Left ventricle myocardium superior (tissue), 1 donor: ENCODE measurements around the gene ZNF319. TPM values are rescaled to one million over a fixed set of nuclear protein-coding genes. Genes with fewer than 3 reads are reported as not detected.

Source experiments
- ATAC-seq: fragments of 200-7000 bp; cut with Tn5 transposase; one replicate; pipeline ENCODE4 v1.9.1; 2020; ENCODE audit warnings: mild to moderate bottlenecking, moderate library complexity
- DNase-seq: peaks from one replicate; pipeline ENCODE4 v3.0.0-alpha.2; 2020
- intact Hi-C: fragments of 100-400 bp; cut with micrococcal nuclease; formaldehyde crosslinking; loops from one replicate; pipeline ENCODE4 v1.11.0; 2022
- total RNA-seq: library from RNA; stranded (reverse); fragmentation: NEBNext Ultra II Directional; extraction: Animal tissue kit (Norgen Biotek cat#: 25700); gene quantifications from one replicate; pipeline ENCODE4 v1.2.1, GENCODE V29; 2021
- donor health status: DM: no; HTN: yes; CAD: no; lungs with severe emphysema.

The ZNF319 gene
- total RNA-seq, 1 donor from 2014 or later = 9.2 TPM

- no peak for DNase-seq
- intact Hi-C loops = no loop called here
- no peak for ATAC-seq
Measured at GRCh38 chr16:58038219-58038641, 37.8 kb upstream of the ZNF319 start.

DNA sequence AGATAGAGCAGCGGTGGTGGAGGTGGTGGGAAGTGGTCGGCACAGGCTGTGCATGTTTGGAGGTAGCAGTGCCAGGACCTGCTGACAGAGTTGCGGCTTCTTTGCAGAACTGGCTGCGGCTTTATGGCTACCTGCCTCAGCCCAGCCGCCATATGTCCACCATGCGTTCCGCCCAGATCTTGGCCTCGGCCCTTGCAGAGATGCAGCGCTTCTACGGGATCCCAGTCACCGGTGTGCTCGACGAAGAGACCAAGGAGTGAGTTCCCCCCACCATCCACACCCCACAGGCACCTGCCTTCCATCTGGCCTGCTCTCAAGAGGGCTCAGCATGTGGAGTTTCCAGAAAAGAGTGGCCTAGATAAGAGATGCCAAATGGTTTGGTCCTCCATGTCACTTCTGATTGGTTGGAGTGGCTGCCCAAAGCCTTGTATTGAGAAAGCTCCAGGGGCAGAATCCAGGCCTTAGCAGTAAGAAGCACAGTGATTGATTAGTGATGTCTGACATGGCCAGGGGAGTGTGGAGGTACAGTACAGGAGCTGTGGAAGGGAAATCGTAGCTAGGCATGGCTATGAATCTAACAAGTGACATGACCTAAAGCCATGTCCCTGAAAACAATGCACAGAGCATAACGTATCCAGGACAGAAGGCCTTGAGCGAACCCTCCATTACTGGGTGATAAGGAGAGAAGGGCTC is 37.0 kb upstream of the ZNF319 start:
- DNase-seq (no peak), ATAC-seq (no peak)
- intact Hi-C loops = no loop called here

DNA sequence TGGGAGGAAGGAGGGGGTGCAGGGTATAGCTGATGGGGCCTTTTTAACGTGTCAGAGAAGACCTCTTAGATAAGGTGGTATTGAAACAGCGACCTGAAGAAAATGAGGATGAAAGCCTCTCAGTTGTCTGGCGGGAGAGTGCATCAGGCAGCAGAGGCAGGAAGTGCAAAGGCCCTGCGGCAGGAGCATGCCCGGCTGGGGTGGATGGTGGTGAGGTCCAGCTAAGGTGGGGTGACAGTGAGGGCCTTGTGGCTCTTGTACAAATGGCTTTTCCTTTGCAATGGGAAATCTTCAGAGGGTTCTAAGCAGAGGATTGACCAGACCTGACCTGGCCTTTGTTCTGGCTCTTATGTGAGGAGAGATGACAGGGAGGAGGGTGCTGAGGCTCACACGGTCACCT is 36.5 kb upstream of the ZNF319 start:
- DNase-seq = no peak
- ATAC-seq = no peak
- intact Hi-C loops = no loop called here

DNA sequence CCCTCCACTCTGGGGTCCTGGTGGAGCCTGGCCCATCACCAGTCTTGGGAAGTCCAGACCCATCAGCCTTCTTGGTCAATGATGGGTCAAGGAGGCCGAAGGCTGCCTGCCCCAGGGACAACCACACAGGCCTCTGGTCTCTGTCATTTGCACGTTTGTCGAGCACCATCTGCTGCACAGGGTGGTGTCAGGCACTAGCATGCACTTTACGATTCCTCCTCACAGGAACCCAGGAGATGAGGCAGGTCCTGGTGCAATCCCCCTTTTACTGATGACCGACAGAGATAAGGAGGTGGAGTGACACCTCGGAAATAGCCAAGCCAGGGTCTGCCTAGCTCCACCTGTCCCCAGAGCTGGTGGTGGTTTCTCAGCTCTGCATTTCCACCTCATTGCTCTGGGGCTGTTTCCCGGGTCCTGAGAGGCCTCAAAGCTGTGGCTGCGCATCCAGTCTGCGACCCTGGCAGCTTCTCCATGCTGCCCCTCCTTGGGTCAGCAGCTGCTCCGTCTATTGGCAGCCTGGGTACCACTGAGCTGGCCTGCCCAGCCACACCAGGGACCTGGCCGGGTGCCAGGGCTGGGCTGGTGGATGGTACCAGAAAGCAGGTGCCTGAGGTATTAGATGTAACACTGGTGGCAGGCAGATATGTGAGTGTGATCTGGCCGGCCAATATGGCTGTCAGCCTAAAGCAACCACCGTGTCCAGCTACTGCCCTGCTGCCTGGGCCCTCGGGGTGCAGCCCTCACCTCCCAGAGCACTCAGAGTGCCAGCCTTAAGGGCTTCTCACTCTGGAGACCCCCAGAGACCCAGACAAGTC is 35.1 kb upstream of the ZNF319 start:
- intact Hi-C loops = no loop called here
- peak; percentile 62 for DNase-seq
- ATAC-seq = no peak

DNA sequence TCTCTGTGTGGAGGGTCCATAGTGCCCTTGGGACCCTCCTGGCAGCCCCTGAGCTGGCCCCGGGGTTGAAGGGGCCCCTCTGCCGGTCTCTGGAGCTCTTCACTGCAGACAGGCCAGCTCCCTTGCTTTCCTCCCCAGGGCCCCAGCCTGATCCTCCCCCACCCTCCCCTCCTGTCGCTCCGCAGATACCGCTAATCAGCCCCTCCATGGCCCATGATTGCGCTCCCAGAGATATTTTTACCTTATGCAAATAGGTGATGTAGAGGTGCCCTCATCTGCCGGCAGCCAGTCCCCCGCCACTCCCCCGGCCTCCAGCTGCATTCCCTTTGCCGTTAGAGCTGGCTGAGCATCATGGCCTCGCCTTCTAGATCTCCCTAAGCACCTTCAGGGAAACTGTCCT is 34.3 kb upstream of the ZNF319 start:
- ATAC-seq (peak; percentile 54), DNase-seq (peak; percentile 55)
- intact Hi-C loops = no loop called here

GRCh38 chr16:58034128-58034685 is 33.7 kb upstream of the ZNF319 start:
- intact Hi-C loops = no loop called here
- DNase-seq (no peak), ATAC-seq (peak; percentile 6)

DNA sequence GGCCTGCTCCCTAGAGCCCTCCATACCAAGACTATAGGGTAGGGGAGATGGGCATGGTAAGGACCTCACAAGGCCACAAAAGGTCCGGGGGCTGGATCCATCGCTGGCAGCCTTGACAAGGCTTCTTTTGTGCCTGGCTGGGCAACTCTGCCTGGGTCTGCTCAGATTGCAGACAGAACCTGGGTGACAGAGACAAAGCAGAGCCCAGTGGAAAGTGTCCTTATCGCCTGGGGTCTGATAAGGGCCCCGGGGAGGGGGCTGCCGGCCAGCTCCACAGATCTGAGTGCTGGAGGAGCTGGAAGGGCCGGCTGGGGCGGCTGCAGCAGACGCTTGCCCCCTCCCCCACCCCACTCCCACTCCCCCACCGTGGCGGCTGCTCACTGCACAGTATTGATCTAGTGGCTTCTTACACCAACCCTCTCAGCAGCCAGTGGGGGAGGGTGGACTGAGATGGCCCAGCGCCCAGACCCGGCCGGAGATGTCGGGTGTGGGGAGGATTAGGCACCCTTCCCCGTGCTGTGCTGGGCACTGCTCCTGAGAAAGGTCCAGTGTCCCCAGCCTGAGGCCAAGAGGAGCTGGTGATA is 32.3 kb upstream of the ZNF319 start:
- intact Hi-C loops = no loop called here
- ATAC-seq (peak; percentile 81), DNase-seq (peak; percentile 81)

DNA sequence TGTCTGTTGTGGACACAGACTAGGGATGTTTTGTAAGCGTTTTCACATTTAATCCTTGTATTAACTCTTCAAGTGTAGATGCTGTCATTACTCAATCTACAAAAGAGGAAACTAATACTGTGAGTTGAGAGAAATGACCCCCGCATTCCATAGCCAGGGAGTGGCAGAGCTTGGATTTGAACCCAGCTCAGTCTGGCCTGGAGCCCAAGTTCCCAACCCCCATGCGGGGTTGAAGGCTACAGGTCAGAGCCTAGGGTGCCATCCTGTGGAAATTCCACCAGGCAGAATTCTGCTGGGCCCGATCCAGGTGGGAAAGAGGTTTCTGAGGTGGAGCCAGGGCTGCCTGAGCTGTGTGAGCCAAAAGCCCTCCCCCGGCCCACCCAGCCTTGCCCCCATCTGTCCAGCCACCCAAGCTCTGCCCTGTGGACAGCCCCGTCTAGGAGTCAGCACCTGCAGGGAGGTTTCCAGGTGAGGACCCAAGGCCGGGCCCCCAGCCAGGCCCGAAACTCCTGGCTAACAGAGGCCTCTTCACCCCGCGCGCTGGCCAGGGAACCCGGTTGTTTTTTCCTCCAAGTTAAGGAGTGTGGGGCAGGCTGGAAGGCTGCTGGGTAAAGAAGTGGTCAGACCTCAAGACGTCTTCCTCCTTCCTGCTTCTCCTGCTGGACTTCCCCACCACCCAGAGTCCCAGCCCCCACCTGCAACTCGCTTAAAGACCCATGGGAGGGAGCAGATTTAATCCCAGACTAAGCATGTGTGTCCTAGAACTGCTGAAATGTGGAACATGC is 30.7 kb upstream of the ZNF319 start:
- ATAC-seq (no peak), DNase-seq (no peak)
- intact Hi-C loops = no loop called here

DNA sequence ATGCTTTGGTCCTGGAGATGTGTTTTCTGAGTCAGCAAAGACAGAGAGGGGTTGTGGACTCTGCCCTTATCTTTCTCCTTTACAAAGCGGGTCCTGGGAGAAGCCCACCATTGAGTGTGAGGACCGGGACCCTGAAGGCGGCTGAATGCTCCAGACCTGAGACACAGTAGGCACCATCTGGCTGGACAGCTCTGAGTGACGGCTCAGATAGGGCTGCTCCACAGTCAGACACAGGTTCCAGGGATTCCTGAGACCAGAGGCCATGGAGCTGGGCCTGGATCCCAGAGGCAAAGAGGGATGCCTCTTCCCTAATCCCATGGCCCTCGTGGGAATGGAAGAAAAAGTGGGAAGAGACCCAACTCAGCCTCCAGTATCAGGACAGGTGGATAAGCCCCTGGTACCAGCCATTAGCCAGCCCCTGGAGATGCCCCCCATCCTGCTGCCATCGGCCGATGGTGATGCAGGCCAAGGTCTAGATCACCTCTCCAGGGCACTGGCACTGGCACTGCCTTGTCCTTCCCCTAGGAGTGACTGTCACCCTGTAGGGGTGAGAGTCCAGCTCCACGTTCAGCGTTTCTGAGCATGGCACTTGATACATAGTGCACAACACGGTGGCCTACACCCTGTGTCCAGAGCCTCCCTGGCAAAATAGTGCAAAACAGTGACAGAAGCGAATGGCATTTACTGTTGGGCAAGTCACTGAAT is 29.8 kb upstream of the ZNF319 start:
- DNase-seq (no peak), ATAC-seq (no peak)
- intact Hi-C loops = no loop called here

- ATAC-seq = no peak
- intact Hi-C loops = no loop called here
- no peak for DNase-seq
Measured at GRCh38 chr16:58029410-58029809, 28.9 kb upstream of the ZNF319 start.

DNA sequence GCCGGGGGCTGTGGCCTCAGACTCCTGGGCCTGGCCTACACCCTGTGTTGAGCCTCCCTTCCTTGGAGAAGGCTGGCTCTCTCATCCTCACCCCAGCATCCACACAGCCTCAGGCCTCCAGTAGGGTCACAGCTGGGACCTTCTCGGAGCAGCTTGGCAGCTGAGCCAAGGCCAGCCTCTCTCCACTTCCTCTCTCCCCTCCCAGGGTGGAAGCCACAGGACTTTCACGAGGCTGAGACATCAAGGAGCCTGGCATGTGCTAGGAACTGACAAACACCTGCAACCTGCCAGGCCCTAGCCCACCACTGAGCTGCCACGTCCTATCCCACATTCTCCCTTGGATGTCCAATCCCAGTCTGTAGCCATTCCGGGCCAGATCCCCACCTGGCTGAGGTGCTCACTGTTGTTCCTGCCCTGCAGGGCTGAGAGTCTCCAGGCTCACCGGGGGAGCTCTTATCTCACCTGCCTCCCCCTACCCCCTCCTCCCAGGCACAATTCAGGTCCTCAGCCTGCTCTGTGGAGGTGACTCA is 28.1 kb upstream of the ZNF319 start:
- intact Hi-C loops = no loop called here
- DNase-seq (no peak), ATAC-seq (no peak)

DNA sequence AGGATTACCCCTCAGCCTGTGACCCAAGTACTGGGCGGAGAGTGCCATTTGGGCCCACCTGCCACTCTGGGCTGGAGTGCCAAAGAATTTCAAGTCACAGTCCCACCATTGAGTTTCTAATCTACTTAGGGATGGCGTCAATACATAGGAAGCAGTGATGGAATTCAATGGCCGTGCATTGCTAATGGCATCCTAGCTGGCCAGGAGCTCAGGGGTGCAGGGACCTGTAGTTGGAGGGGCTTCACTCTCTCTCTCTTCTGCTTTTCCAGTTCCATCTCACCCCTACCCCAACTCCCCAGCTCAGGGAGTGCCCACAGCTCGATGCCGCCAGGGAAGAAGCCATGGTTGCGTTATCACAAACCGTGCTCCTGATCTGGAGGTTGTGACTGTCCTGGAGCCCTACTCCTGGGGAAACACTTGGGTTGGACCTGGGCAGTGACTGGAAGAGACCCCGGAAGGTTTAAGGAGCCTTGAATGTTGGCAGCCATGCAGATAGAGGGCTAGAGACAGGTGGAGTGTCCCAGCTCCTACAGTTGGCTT is 27.5 kb upstream of the ZNF319 start:
- intact Hi-C loops = loop anchor here (2.0 kb wide), 1 partner anchor 93 kb away; no protein-coding TSS in a partner anchor
- no peak for ATAC-seq
- no peak for DNase-seq

DNA sequence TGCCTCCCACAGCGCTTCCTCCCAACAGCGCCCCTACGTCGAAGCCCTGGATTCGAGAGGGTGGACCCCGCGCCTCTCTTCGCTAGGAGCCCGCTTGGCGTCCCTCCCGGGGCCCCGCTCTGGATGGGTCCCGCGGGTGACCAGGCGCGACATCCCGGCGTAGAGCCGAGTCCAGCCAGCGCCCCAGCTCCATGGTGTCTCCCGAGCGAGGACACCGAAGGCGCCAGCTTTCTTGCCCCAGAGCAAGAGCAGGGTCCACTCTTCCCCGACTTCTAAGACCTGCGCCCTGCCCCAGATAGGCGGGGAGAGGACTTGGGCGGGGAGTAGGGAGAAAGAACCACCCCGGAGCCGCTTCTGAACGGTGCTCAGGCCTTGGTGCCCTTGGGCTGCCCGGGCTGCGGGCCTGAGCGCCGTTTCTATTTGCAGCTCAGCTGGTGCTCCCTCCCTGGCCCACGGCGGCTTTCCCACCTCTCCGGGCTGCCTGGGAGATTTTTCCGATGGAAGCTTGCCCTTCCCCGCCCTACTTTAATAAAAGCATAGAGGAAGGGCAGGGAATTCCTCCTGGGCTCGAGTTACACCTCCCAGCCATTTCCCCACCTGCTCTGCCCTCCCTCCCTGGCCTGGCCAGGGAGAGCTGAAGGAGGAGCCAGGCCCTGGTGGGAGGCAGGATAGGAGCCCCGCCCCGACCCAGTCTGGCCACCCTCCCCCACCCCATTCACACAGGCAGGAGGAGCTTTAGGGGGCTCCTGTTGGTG is 26.9 kb upstream of the ZNF319 start:
- DNase-seq (peak; percentile 83), ATAC-seq (peak; percentile 68)
- intact Hi-C loops = loop anchor here (2.0 kb wide), 1 partner anchor 93 kb away; no protein-coding TSS in a partner anchor

- ATAC-seq (peak; percentile 6), DNase-seq (peak; percentile 52)
- intact Hi-C loops = loop anchor here (2.0 kb wide), 1 partner anchor 94 kb away; no protein-coding TSS in a partner anchor
Measured at GRCh38 chr16:58026705-58027160, 26.3 kb upstream of the ZNF319 start.

DNA sequence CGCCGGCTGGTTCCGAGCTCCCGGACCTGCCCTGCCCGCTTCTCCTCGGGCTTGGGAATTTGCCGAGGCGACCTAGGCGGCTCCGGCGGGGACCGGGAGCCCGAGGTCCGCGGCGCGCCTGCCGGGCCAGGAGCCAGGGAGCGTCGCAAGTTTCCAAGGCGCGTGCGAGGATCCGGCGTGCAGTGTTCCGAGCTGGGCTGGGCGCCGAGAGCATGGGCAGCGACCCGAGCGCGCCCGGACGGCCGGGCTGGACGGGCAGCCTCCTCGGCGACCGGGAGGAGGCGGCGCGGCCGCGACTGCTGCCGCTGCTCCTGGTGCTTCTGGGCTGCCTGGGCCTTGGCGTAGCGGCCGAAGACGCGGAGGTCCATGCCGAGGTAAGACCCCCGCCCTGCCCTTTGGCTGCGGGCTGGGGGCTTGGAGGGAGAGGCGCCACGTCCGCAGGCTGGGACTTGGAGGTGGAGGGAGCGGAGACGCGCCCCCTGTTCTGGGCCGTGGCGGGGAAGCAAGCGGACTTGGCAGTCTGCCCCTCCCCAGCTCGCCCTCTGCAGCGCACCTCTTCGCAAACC is 25.8 kb upstream of the ZNF319 start:
- peak; percentile 80 for DNase-seq
- intact Hi-C loops = loop anchor here (2.0 kb wide), 1 partner anchor 95 kb away; no protein-coding TSS in a partner anchor
- peak; percentile 49 for ATAC-seq

DNA sequence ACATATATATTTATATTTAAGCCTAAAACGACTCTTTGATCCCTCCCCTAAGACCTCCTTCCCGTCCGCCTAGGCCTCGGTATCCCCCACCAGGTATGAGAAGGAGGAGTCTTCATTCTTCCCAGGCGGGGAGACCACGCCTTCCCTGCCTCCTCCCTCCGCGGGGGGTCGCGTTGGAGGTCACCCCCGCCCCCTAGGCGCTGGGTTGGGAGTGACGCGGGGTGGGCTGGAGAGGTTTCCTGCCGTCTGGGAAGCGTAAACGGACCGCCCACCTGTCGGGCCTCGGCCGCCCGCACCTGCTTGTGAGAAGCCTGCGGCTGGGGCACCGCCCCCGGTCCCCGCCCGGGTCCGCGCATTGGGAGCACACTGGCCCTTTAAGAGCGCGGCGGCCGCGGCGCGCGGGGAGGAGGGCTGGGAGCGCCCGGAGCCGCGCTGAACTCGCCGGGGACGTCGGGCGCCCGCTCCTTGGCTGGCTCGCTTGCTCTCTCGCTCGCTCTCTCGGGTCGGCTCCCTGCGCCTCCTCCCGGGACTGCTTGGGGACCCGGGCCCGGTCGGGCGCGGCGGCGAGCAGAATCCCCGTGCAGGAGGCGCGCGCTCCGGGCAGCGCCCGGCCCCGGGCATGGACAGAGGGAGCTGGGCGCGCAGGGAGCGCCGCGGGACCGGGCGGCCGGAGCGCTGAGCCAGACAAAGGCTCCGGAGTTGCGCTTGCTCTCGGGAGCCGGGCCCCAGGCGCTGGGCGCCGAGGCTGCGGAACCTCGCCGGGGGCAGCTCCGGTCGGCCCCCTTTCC is 25.1 kb upstream of the ZNF319 start, which contains the start of gene MMP15:
MMP15 (plus strand) TSS at position 404 of the 788 bp plus-strand sequence. CDS start 597 bp downstream, outside the sequence.
- DNase-seq = peak; percentile 89
- intact Hi-C loops = loop anchor here (2.0 kb wide), 1 partner anchor 95 kb away; no protein-coding TSS in a partner anchor
- ATAC-seq = peak; percentile 68
